Stimulated activated CD4-positive, alpha-beta T cell treated with anti-CD3 and anti-CD28 coated beads, TNF-alpha, amount 100 ng/mL, for 24 hours (primary cell): ENCODE results near the gene TSHZ3.

Experiments used
- DNase-seq, 3 experiments: peaks; one replicate each; pipeline ENCODE4 v3.0.0-alpha.2; 2020; ENCODE audit warnings: low read depth in 3 of 3

The TSHZ3 gene, protein sequence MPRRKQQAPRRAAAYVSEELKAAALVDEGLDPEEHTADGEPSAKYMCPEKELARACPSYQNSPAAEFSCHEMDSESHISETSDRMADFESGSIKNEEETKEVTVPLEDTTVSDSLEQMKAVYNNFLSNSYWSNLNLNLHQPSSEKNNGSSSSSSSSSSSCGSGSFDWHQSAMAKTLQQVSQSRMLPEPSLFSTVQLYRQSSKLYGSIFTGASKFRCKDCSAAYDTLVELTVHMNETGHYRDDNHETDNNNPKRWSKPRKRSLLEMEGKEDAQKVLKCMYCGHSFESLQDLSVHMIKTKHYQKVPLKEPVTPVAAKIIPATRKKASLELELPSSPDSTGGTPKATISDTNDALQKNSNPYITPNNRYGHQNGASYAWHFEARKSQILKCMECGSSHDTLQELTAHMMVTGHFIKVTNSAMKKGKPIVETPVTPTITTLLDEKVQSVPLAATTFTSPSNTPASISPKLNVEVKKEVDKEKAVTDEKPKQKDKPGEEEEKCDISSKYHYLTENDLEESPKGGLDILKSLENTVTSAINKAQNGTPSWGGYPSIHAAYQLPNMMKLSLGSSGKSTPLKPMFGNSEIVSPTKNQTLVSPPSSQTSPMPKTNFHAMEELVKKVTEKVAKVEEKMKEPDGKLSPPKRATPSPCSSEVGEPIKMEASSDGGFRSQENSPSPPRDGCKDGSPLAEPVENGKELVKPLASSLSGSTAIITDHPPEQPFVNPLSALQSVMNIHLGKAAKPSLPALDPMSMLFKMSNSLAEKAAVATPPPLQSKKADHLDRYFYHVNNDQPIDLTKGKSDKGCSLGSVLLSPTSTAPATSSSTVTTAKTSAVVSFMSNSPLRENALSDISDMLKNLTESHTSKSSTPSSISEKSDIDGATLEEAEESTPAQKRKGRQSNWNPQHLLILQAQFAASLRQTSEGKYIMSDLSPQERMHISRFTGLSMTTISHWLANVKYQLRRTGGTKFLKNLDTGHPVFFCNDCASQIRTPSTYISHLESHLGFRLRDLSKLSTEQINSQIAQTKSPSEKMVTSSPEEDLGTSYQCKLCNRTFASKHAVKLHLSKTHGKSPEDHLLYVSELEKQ

DNA sequence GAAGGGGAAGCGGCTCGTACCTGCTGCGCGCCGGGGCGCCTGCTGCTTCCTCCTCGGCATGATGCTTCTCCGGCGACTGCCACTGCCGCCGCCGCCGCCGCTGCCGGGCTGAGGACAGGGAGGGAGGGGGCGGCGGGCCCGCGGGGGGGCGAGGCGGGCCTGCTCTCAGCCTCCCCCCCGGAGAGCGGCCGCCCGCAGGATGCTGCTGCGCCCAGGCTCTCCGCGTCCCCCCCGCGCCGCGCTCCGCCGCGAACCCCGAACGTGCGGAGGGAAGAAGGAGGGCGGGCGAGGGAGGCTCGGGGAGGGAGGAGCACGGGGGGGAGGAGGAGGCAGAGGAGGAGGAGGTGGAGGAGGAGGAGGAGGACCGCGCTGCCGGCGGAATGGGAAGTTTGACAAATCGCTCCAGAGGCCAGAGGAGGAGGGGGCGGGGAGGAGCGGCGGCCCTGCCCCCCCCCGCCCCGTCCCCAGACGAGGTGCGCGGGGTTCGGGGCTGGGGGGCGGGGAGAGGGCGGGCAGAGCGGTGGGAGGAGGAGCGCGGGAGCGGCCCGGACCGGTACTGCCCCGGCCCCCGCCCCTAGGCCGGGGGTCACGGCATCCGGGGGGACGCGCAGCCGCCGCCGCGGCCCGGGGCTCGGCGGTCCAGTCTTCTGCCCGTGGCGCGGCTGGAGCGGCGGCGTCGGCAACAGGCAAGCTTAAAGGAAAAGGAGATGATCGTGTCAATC, at the start of gene TSHZ3:
Gene TSHZ3 (minus strand): TSS at position 277 of the 722 bp plus-strand sequence. CDS start 217 bp downstream, at position 60.
- DNase-seq, result peak in 1 of 3 experiments; percentile 53

DNA sequence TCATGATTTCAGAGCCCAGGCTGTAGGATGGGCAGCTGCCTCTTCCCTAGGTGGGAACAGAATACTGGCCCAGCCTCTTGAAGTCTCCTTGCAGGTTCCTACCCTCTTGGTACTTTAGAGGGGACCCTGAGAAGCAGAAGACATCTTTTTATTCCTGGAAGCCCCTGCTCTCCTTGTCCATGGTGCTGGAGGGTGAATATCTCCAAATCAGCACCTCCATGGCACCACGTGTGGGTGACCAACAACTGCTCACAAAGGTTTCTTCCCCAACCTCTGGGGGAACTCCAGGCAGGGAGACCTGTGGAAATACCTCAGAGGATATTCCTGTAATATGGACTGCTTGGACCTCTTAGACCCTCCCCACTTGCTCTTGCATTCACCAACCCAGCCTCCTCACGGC, 48.1 kb upstream of the TSHZ3 start:
- no peak for DNase-seq

DNA sequence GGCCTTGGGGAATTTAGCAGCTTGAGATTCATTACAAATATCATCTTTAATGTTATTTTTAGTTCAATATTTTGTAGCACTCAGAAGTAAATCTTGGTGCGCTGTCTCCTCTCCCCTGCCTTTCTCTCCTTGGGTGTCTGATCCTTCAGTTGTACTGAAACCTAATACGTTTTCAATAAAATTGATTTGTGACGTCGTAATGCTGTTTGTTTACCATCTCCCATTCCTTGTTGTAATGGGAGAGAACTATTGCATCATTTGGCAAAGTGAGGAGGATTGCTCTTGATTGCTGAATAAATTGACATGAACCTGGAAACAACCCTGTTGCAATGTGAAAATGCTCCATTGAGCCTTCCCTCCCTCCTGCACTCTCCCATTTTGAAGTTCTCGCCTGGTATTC, 43.2 kb upstream of the TSHZ3 start:
- DNase-seq, result no peak

DNA sequence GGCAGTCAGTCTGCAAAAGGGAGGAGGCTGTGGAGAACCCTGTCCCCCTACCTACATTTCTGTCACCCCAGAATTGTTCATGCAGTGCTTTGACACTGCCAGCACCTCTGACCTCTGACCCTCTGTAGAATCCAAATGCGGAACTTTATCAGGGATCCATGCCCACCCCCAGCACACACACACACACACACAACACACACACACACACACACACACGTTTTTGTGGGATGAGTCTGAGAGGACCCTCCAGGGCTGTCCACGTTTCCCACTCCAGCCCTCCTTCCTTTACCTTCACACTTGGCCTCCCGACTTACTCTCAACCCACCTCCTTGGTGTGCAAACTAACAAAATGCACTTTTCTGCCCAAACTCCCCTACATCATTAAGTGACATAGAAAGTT, 42.3 kb upstream of the TSHZ3 start:
- no peak for DNase-seq

- DNase-seq, result no peak
These were observed 41.5 kb upstream of the TSHZ3 start for GRCh38 chr19:31390711-31391110.

DNA sequence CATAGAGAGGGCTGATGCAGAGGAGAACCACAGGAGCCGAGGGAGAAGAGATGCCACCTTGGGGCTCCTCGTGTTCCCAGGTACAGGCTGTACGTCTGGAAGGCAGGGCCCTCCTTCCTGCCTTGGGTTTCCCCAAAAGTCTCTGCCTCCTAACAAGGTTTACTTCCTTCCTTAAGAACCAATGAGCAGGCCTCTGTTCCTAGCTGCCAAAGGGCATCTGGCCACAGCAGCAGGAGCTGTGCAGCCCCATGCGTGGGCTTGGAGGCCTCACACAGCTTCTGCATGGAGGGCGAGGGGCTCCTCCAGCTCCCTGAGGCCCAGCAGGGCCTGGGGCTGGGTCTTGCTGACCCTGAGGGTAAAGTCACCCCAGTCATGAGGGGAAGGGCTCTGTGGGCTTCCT, 40.6 kb upstream of the TSHZ3 start:
- no peak for DNase-seq

DNA sequence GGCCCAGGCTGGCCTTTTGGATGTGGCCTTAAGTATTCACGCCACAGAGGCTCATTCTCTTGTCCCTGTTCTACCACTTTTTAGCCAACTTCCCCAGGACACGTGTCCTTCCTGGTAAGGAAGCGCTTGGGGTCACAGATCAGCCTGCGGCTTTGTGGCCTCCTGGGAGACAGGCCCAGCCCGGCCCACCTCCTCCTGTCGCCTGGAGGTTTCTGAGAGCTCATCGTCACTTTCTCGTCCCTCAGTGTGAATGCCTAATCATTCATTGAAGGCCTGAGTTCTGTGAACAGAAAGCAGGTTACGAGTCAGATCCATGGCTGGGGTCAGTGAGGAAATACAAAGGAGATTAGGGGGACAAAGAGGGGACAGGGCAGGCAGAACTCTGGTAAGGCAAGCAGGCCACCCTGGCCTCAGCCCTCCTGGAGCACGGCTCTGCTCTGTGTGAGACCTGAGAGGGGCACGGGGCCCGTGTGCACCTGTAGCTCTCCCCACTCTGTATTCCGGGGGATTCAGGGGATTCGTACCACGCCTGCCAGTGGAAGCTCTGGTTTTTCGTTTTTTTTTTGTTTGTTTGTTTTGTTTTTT, 38.6 kb upstream of the TSHZ3 start:
- DNase-seq, result no peak

- DNase-seq, result no peak
These were observed 37.6 kb upstream of the TSHZ3 start for GRCh38 chr19:31386806-31387205.

GRCh38 chr19:31385744-31386143, 36.5 kb upstream of the TSHZ3 start:
- no peak for DNase-seq

- DNase-seq, result no peak
These were observed 34.3 kb upstream of the TSHZ3 start for GRCh38 chr19:31383553-31383952.

GRCh38 chr19:31380854-31381253, 31.6 kb upstream of the TSHZ3 start:
- DNase-seq, result no peak

GRCh38 chr19:31378404-31378803, 29.2 kb upstream of the TSHZ3 start:
- DNase-seq, result no peak

DNA sequence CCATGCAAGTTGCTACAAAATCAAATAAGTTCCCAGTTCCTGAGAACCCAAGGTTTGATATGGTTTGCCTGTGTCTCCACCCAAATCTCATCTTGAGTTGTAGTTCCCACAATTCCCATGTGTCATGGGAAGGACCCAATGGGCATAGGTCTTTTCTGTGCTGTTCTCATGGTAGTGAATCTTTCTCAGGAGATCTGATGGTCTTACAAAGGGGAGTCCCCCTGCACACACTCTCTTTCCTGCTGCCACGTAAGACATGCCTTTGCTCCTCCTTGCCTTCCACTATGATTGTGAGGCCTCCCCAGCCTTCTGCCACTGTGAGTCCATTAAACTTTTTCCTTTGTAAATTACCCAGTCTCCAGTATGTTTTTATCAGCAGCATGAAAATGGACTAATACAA, 28.5 kb upstream of the TSHZ3 start:
- DNase-seq, result no peak

DNA sequence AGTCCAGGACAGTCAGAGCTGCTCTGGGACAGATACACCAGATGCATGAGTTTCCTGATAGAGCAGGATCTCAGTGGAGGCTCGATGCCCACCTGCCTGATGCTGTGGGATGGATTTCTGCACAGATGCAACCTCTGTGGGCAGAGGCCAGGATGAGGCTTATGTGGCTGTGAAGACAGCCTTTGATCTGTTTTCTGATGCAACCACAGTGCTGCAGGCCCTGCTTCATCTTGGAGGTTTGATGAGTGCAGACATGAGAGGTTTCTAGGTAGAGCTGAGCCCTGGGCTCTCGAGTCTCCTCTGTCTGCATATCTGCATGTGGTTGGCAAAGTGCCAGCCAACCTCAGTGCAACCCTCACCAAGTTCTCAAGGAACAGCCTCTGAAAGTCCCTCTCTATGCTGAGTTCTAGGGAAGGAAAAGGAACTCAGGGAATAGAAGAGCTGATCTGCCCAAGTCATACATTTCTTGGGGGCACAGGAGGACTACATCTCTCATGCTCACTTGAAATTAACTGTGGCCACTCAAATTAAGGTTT, 23.1 kb upstream of the TSHZ3 start:
- DNase-seq, result no peak

DNA sequence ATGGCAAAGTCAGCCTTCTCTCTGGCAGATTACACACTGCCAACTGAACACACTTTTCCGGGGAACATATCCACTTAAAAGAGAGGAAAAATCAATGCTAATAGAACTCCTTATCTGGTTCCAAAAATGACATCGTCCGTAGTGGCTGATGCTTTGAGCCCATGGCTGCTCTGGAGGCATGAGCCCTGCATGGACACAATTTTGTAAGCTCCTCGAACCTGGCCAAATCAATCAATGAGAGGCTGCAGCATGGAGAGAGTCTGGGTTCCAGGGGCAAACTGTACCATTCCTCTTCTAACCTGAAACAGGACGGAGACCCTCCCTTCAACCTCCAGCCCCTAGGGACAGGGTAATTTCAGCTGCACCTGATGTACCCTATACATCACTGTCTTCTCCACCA, 21.0 kb upstream of the TSHZ3 start:
- DNase-seq, result no peak

GRCh38 chr19:31364963-31365362, 15.7 kb upstream of the TSHZ3 start:
- DNase-seq, result no peak

DNA sequence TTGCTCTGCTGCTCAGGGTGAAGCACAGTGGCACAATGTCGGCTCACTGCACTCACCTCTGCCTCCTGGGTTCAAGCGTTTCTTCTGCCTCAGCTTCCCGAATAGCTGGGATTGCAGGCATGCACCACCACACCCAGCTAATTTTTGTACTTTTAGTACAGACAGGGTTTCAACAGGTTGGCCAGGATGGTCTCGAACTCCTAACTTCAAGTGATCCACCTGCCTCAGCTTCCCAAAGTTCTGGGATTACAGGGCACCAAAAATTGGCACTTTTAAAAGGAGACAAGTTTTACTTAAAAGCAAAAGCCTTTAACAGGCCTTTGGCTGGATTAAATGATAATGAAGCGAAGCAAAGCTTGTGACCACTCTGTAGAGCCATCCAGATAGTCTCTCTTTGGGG, 12.5 kb upstream of the TSHZ3 start:
- no peak for DNase-seq

DNA sequence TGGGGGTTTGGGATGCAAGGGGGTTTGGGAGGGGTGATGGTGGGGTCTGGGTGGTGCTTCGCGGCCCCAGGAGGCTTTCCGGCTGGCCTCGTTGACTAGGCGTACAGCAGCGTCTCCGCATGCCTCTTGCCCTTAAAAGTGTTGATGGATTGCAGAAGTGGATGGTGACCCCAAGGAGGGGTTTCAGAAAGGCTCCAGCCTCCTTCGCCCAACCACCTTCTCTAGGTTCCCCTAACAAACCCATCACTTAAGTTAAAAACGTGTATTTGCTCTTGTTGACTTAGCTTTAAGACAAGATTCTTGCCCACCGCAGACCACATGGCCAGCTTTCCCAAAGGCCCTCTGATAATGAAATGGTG, 8.1 kb upstream of the TSHZ3 start:
- no peak for DNase-seq

- DNase-seq, result peak in 2 of 3 experiments; percentile 45 to 57
These were observed 7.5 kb upstream of the TSHZ3 start for GRCh38 chr19:31356587-31357314.

DNA sequence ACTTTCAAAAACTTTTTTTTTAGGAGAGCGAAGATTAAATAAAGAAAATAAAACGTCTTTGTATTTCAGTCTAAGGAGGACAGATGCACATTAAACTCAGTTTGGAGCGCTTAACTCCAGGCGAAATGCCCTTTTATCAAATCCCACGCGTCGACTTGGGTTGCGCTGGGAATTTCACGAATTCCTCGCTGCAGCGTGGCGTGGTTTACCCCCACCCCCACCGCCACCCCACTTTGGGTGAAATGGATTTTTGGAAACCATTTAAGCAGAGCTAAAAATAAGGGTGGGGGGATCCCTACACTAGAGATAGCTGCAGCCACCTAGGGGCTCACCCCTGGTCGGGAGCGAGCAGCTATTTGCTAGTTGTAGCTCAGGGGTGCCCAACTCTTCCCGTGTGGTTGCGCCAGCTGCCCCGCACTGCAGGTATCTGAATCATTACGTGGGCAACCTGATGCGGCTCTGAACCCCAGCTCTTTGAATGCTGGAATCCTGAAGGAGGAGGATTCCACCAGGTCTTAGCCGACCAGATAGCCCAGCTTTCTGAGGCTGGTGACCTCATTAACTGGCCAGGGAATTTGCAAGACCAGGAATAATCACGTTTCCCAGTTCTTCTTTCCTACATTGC, 6.5 kb upstream of the TSHZ3 start:
- DNase-seq, result no peak
